Stimulated activated CD8-positive, alpha-beta memory T cell treated with anti-CD3 and anti-CD28 coated beads, Interleukin-7, amount 100 ng/mL, for 1 hour (primary cell): ENCODE results near the gene CPHXL.

Source experiments
- DNase-seq, 2 donors: peaks; one replicate each; pipeline ENCODE4 v3.0.0-alpha.2; 2020; ENCODE audit warnings: low read depth in 2 of 2

Gene CPHXL

GRCh38 chr16:75701361-75701760 is 24.9 kb downstream of the CPHXL start, which contains the start of gene DUXB:
Gene DUXB, minus strand, starts transcription at chr16:75701461. Its CDS starts 43 bp downstream, at chr16:75701418.
- no peak for DNase-seq

GRCh38 chr16:75697571-75697970 is 28.7 kb downstream of the CPHXL start:
- DNase-seq = no peak

- DNase-seq = no peak
Measured at GRCh38 chr16:75695708-75696107, 30.6 kb downstream of the CPHXL start.

- no peak for DNase-seq
Measured at GRCh38 chr16:75687361-75687760, 38.9 kb downstream of the CPHXL start.

GRCh38 chr16:75682308-75682707 is 44.0 kb downstream of the CPHXL start:
- no peak for DNase-seq

- DNase-seq = no peak
Measured at GRCh38 chr16:75679366-75679765, 46.9 kb downstream of the CPHXL start.

- DNase-seq = no peak
Measured at GRCh38 chr16:75676909-75677308, 49.4 kb downstream of the CPHXL start, which contains the start of gene CPHXL2. Gene CPHXL2, minus strand, starts transcription at chr16:75677009. Its CDS starts 10 bp downstream, at chr16:75676999.

GRCh38 chr16:75667503-75667902 is 58.8 kb downstream of the CPHXL start:
- no peak for DNase-seq
